ENCODE data around the gene CD84. TPM values are rescaled to one million over a fixed set of nuclear protein-coding genes. Genes with fewer than 3 reads are reported as not detected.

Gene CD84
- total RNA-seq, 2 donors from 2014 or later = 1.2 to 6.7 TPM

DNA sequence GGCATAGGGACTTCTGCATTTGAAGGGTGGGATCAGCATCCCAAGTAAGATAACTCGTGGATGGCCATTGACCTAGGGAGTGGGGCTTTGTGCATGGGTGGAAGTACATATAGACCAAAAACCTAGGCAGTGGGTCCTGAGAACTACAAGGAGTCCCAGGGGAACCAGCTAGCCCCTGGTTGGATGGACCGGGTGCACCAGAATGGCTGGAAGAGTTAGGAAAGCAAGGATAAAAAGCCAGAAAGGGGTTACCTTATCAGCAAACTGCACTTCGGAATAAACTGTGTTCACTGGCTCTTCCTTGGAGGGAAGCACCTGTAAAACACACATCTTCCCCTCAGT, 29.7 kb downstream of the CD84 start:
- TF ChIP-seq POLR2A (IDR thresholded peaks at IDR 0.05) = no peak
- 95% methylated on average over 3 of the region's 3 CpGs for WGBS
- no peaks in the 10 kb centered on the region for H3K27me3 ChIP-seq (replicated peaks; ENCODE audit: insufficient read depth)
- H3K9me3 ChIP-seq = no peaks in the 10 kb centered on the region
- no peaks in the 10 kb centered on the region for H3K4me1 ChIP-seq (replicated peaks)
- intact Hi-C loops (cut with DNase I) = no loop called here
- no peak for DNase-seq (ENCODE audit: low spot score)
- no peak overlapping the region for H3K4me3 ChIP-seq
- H3K27ac ChIP-seq = no peak overlapping the region
- no peaks in the 10 kb centered on the region for H3K36me3 ChIP-seq

DNA sequence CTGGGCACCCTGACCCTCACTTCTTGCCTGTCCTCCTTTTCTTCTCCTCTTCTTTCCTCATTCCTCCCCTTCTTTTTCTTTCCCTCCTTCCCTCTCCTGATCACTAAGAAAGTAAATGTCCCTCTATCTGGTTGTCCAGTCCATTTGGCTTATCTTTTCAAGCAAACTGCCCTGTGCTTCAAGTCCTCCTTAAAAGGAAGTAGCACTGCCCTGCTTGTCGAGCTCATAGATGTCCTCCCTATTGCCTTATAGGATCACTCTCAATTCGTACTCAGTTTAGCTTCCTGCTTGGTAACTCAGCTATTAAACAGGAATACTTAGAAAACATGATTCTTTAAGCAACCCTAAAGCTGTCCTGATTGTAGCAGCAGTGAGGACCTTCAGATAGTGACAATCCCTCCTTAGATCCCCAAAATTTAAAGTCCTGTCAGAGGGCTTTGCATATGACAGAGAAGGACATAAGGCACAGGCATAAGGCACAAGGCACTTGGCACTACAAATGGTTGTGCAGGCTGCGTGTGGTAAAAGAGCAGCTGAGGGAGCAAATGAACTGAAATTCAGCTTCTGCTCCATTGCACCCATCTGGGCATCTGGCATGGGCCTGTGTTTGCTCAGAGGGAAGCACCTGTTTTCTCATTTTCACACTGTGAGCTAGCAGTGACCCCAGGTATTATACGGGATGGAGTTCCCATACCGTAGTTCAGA, 30.2 kb downstream of the CD84 start:
- no peaks in the 10 kb centered on the region for H3K9me3 ChIP-seq
- intact Hi-C loops (cut with DNase I) = no loop called here
- TF ChIP-seq POLR2A (IDR thresholded peaks at IDR 0.05) = no peak
- TF ChIP-seq, protein P1, sequence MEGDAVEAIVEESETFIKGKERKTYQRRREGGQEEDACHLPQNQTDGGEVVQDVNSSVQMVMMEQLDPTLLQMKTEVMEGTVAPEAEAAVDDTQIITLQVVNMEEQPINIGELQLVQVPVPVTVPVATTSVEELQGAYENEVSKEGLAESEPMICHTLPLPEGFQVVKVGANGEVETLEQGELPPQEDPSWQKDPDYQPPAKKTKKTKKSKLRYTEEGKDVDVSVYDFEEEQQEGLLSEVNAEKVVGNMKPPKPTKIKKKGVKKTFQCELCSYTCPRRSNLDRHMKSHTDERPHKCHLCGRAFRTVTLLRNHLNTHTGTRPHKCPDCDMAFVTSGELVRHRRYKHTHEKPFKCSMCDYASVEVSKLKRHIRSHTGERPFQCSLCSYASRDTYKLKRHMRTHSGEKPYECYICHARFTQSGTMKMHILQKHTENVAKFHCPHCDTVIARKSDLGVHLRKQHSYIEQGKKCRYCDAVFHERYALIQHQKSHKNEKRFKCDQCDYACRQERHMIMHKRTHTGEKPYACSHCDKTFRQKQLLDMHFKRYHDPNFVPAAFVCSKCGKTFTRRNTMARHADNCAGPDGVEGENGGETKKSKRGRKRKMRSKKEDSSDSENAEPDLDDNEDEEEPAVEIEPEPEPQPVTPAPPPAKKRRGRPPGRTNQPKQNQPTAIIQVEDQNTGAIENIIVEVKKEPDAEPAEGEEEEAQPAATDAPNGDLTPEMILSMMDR (IDR thresholded peaks at IDR 0.05) = no peak
- no peak for TF ChIP-seq POLR2AphosphoS5 (IDR thresholded peaks at IDR 0.05)
- H3K27ac ChIP-seq = no peak overlapping the region
- H3K4me1 ChIP-seq (replicated peaks) = no peaks in the 10 kb centered on the region
- no peaks in the 10 kb centered on the region for H3K36me3 ChIP-seq
- no peak overlapping the region for H3K4me3 ChIP-seq
- DNase-seq (ENCODE audit: low spot score) = no peak
- H3K27me3 ChIP-seq (replicated peaks; ENCODE audit: insufficient read depth) = no peaks in the 10 kb centered on the region
- 70% methylated on average over 5 of the region's 5 CpGs for WGBS

DNA sequence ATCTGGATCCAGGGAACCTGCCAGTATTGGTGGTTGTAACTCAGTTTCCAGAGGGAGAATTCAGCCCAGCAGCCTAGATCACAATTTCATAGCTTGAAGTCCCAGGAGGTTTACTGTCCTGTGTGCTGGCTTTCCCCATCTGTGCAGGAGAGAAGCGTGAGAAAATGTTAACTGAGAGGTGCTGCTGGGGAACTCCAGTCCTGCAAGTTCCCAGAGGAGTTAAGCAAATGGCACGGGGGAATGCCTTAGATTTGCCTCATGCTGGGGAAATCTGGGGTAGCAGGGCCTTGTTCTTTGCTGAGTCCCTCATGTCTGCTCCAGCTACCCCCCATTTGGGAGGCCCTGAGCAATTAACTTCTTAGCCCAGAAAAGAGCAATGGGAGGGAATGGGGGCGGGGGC, 31.1 kb downstream of the CD84 start:
- Histone ChIP-seq H3K4me3 (no peak overlapping the region), H3K27me3 (replicated peaks; ENCODE audit: insufficient read depth) (no peaks in the 10 kb centered on the region), H3K4me1 (replicated peaks) (no peaks in the 10 kb centered on the region), H3K27ac (no peak overlapping the region), H3K9me3 (no peaks in the 10 kb centered on the region), H3K36me3 (no peaks in the 10 kb centered on the region)
- no peak for TF ChIP-seq POLR2A (IDR thresholded peaks at IDR 0.05)
- TF ChIP-seq POLR2AphosphoS5 (IDR thresholded peaks at IDR 0.05) = no peak
- TF ChIP-seq, protein P1 (IDR thresholded peaks at IDR 0.05) = no peak
- 62% methylated on average over 3 of the region's 3 CpGs for whole genome bisulfite sequencing
- intact Hi-C loops (cut with DNase I) = no loop called here
- no peak for DNase-seq (ENCODE audit: low spot score)

DNA sequence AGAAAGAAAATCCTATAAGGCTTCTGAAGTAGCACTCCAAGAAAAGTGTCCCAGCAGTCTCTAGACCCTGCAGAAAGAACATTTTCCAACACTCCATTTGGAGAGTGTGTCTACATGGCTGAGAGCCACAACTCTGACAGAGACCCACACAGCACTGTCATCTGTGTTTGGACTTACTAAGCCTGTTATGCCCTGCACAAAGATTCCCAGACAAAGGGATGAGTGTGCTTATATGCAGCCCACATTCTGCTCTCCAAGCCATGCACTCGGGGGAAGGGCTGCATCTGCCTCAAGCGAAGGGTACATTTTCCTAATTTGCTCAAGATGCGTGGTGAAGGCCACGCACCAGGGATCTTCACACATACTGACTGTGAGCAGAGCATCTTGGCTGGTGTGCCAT, 31.9 kb downstream of the CD84 start:
- H3K4me1 ChIP-seq (replicated peaks) = no peaks in the 10 kb centered on the region
- no peaks in the 10 kb centered on the region for H3K27me3 ChIP-seq (replicated peaks; ENCODE audit: insufficient read depth)
- TF ChIP-seq POLR2AphosphoS5 (IDR thresholded peaks at IDR 0.05) (no peak), POLR2A (IDR thresholded peaks at IDR 0.05) (no peak)
- TF ChIP-seq, protein P1 (IDR thresholded peaks at IDR 0.05) = no peak
- no peaks in the 10 kb centered on the region for H3K9me3 ChIP-seq
- H3K4me3 ChIP-seq = no peak overlapping the region
- no peak overlapping the region for H3K27ac ChIP-seq
- no peak for DNase-seq (ENCODE audit: low spot score)
- WGBS = 88% methylated on average over 4 of the region's 4 CpGs
- intact Hi-C loops (cut with DNase I) = no loop called here
- H3K36me3 ChIP-seq = no peaks in the 10 kb centered on the region

DNA sequence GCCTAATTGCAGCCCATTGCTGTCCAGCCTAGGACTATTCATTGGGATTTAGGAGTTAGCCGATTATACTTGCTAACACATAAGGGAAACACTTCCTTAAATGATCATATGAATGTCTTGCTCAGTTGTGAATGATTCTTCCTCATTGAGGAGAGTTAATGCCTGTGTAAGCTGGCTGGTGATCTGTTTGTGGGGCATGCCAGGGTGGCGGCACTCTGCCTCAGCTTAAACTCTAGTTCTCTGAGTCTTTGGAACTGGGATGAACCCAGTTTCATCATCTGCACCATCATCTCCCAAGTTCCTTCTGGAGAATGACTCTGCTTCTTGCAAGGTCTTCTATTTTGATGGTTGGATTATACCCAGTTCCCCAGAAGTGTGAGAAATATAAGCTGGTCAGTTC, 32.4 kb downstream of the CD84 start:
- H3K9me3 ChIP-seq = no peaks in the 10 kb centered on the region

More for the DNA sequence above, 32.4 kb downstream of the CD84 start:
- H3K27me3 ChIP-seq (replicated peaks; ENCODE audit: insufficient read depth) = no peaks in the 10 kb centered on the region
- H3K36me3 ChIP-seq = no peaks in the 10 kb centered on the region
- no peaks in the 10 kb centered on the region for H3K4me1 ChIP-seq (replicated peaks)
- no peak overlapping the region for H3K27ac ChIP-seq
- 85% methylated on average over 2 of the region's 2 CpGs for WGBS
- no peak for TF ChIP-seq POLR2A (IDR thresholded peaks at IDR 0.05)
- TF ChIP-seq POLR2AphosphoS5 (IDR thresholded peaks at IDR 0.05) = no peak
- TF ChIP-seq, protein P1 (IDR thresholded peaks at IDR 0.05) = no peak
- no peak for DNase-seq (ENCODE audit: low spot score)
- no peak overlapping the region for H3K4me3 ChIP-seq
- intact Hi-C loops (cut with DNase I) = no loop called here

All from prostate gland (tissue), 2 donors.